ENCODE data around the gene FOS.
A peak's percentile ranks its signal among the peaks of the same experiment; 100 is the strongest.
"Not testable (repeated sequence)": the region's sequence is repeated elsewhere in the genome, so short reads cannot be mapped to it uniquely, and the experiment has no call there.

Gene FOS

DNA sequence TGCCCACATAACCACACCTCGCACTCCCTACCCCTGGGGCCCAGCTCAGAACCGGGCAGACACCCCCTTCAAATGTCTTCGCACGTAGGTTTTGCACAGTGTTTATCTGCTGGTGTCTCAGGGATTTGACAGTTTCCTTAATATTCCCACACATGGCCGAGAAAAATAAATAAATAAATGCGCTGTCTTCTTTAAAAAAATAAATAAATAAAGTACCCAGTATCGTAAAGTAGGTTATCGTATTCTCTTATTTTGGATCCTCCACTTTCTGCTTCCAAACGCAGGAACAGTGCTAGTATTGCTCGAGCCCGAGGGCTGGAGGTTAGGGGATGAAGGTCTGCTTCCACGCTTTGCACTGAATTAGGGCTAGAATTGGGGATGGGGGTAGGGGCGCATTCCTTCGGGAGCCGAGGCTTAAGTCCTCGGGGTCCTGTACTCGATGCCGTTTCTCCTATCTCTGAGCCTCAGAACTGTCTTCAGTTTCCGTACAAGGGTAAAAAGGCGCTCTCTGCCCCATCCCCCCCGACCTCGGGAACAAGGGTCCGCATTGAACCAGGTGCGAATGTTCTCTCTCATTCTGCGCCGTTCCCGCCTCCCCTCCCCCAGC is 710 bp upstream of the FOS start:
- no peak for DNase-seq

DNA sequence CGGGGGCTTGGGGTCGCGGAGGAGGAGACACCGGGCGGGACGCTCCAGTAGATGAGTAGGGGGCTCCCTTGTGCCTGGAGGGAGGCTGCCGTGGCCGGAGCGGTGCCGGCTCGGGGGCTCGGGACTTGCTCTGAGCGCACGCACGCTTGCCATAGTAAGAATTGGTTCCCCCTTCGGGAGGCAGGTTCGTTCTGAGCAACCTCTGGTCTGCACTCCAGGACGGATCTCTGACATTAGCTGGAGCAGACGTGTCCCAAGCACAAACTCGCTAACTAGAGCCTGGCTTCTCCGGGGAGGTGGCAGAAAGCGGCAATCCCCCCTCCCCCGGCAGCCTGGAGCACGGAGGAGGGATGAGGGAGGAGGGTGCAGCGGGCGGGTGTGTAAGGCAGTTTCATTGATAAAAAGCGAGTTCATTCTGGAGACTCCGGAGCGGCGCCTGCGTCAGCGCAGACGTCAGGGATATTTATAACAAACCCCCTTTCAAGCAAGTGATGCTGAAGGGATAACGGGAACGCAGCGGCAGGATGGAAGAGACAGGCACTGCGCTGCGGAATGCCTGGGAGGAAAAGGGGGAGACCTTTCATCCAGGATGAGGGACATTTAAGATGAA is 630 bp downstream of the FOS start:
- DNase-seq, result peak; percentile 26 to 53

DNA sequence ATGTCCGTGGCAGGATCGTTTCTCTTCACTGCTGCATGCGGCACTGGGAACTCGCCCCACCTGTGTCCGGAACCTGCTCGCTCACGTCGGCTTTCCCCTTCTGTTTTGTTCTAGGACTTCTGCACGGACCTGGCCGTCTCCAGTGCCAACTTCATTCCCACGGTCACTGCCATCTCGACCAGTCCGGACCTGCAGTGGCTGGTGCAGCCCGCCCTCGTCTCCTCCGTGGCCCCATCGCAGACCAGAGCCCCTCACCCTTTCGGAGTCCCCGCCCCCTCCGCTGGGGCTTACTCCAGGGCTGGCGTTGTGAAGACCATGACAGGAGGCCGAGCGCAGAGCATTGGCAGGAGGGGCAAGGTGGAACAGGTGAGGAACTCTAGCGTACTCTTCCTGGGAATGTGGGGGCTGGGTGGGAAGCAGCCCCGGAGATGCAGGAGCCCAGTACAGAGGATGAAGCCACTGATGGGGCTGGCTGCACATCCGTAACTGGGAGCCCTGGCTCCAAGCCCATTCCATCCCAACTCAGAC is 1.2 kb downstream of the FOS start:
- no peak for DNase-seq

DNA sequence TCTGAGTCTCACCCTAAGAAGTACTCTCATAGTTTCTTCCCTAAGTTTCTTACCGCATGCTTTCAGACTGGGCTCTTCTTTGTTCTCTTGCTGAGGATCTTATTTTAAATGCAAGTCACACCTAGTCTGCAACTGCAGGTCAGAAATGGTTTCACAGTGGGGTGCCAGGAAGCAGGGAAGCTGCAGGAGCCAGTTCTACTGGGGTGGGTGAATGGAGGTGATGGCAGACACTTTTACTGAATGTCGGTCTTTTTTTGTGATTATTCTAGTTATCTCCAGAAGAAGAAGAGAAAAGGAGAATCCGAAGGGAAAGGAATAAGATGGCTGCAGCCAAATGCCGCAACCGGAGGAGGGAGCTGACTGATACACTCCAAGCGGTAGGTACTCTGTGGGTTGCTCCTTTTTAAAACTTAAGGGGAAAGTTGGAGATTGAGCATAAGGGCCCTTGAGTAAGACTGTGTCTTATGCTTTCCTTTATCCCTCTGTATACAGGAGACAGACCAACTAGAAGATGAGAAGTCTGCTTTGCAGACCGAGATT is 1.7 kb downstream of the FOS start:
- DNase-seq, result no peak

DNA sequence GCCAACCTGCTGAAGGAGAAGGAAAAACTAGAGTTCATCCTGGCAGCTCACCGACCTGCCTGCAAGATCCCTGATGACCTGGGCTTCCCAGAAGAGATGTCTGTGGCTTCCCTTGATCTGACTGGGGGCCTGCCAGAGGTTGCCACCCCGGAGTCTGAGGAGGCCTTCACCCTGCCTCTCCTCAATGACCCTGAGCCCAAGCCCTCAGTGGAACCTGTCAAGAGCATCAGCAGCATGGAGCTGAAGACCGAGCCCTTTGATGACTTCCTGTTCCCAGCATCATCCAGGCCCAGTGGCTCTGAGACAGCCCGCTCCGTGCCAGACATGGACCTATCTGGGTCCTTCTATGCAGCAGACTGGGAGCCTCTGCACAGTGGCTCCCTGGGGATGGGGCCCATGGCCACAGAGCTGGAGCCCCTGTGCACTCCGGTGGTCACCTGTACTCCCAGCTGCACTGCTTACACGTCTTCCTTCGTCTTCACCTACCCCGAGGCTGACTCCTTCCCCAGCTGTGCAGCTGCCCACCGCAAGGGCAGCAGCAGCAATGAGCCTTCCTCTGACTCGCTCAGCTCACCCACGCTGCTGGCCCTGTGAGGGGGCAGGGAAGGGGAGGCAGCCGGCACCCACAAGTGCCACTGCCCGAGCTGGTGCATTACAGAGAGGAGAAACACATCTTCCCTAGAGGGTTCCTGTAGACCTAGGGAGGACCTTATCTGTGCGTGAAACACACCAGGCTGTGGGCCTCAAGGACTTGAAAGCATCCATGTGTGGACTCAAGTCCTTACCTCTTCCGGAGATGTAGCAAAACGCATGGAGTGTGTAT is 2.4 kb downstream of the FOS start:
- no peak for DNase-seq

DNA sequence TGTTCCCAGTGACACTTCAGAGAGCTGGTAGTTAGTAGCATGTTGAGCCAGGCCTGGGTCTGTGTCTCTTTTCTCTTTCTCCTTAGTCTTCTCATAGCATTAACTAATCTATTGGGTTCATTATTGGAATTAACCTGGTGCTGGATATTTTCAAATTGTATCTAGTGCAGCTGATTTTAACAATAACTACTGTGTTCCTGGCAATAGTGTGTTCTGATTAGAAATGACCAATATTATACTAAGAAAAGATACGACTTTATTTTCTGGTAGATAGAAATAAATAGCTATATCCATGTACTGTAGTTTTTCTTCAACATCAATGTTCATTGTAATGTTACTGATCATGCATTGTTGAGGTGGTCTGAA is 3.0 kb downstream of the FOS start:
- DNase-seq, result no peak

DNA sequence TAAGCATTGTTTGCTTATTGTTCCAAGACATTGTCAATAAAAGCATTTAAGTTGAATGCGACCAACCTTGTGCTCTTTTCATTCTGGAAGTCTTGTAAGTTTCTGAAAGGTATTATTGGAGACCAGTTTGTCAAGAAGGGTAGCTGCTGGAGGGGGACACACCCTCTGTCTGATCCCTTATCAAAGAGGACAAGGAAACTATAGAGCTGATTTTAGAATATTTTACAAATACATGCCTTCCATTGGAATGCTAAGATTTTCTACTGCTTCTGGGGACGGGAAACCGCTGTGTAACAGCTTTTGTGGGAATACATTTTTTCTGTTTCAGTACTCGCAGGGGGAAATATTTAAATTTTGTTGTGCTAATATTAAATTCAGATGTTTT is 3.5 kb downstream of the FOS start:
- no peak for DNase-seq

DNA sequence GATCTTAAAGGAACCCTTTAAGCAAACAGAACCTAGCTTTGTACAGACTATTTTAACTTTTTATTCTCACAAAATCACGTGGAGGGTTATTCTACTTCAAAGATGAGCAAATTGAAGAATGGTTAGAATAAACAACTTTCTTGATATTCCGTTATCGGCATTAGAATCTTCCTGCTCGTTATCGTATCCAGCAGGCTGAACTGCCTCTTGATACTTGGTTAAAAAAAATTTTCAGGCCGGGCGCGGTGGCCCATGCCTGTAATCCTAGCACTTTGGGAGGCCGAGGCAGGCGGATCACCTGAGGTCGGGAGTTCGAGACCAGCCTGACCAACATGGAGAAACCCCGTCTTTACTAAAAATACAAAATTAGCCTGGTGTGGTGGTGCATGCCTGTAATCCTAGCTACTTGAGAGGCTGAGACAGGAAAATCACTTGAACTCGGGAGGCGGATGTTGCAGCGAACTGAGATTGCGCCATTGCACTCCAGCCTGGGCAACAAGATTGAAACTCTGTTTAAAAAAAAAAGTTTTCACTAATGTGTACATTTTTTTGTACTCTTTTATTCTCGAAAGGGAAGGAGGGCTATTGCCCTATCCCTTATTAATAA is 4.0 kb downstream of the FOS start:
- not testable (repeated sequence) for DNase-seq

DNA sequence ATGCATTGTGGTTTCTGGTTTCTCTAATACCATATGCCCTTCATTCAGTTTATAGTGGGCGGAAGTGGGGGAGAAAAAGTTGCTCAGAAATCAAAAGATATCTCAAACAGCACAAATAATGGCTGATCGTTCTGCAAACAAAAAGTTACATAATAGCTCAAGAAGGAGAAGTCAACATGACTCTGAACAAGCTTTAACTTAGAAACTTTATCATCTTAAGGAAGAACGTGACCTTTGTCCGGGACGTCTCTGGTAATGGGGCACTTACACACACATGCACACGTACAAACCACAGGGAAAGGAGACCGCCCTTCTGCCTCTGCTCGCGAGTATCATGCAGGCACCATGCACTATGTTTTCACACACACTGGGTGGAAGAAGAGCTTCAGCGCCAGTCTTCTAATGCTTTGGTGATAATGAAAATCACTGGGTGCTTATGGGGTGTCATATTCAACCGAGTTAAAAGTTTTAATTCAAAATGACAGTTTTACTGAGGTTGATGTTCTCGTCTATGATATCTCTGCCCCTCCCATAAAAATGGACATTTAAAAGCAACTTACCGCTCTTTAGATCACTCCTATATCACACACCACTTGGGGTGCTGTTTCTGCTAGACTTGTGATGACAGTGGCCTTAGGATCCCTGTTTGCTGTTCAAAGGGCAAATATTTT is 4.7 kb downstream of the FOS start:
- DNase-seq, result no peak

DNA sequence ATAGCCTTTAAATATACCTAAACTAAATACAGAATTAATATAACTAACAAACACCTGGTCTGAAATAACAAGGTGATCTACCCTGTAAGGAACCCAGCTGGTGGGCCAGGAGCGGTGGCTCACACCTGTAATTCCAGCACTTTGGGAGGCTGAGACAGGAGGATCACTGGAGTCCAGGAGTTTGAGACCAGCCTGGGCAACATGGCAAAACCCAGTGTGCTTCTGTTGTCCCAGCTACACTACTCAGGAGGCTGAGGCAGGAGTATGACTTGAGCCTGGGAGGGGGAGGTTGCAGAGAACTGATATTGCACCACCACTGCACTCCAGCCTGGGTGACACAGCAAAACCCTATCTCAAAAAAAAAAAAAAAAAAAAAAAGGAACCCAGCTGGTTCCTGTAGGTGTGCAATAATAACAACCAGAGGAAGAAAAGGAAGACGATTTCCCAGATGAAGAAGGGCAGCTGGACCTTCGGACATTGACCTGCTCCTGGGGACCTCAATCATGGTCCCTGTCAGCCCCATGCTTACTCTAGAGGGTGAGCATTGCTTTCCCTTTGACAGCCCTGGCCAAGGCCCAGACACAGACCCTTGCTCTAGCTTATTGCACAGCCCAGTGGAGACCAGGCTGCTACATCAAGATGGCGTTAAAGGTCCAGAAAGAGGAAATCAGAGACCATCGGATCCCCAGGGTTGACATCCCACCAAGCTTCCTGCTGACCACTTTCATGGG is 5.4 kb downstream of the FOS start:
- no peak for DNase-seq

DNA sequence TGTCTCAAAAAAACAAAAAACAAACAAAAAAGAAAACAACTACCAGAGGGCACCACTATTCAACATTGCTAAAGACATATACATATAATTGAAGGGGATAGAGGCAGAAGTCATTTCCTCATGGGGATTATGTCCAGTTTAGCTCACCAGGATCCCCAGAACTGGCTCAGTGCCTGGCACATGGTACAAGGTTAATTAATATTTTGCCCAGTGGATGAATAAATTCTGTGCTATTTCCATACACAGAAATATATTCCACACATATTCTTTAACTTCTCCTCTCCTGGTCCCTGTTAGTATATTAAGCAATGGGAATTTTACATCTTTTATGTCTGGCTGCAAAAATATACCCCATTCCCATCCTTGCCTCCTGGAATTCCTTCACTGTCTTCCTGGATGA is 6.7 kb downstream of the FOS start:
- DNase-seq, result no peak

DNA sequence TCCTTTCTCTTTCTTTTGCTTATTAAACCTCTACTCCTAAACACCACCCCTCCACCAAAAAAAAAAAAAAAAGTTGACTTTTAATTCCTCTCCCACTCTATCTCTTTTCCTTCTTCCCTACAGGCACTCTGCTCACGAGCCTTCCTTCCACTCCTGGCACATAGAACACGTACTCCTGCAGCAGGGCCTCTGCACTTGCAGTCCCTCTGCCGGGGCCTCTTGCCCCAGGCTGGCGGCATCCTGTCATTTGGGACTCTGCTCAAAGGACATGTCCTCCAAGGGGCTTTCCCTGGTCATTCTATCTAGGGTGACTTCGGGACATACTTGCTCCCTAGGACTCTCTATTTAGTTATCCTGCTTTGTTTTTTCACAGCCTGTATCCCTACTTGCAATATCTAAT is 7.7 kb downstream of the FOS start:
- no peak for DNase-seq

DNA sequence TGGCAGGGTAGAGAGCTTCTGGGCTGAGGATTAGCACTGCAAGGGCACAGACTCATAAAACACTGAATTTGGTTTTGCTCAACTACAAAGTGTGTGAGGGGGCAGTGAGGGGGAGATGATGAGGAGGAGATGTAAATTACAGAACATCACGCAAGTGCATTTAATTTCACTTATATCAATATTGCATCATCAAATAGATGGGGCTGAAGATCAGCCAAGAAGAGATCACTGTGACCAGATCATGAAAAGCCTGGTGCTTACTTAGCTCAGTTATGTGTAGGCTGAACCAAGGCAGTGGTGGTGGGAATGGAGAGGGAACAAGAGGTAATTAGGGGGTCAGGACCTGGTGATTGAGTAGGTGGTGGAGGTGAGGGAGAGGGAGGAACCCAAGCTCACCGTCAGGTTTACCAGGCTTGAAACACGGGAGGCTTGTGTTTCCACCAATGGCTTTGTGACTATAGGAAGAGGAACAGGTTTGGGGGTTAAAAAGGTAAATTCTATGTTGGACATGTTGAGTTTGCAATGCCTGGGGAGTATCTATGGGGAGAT is 11.3 kb downstream of the FOS start:
- no peak for DNase-seq

DNA sequence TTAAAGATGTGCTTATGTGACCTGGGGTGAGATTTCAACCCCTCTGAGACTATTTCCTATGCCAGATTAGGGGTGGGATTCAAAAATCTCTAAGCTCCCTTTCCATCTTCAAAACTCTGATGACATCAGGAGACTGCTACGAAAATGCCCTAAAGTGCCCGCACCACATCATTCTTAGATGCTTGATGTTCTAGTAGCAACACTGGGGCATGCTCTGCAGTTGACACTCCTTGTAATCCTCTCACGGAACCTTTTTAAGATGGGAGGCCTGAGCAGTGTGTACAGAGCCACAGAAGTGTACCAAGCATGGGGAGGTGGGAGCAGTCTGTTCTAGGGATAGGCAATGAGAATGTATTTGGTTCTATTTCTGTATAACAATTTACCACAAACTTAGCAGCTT is 12.2 kb downstream of the FOS start:
- DNase-seq, result no peak

DNA sequence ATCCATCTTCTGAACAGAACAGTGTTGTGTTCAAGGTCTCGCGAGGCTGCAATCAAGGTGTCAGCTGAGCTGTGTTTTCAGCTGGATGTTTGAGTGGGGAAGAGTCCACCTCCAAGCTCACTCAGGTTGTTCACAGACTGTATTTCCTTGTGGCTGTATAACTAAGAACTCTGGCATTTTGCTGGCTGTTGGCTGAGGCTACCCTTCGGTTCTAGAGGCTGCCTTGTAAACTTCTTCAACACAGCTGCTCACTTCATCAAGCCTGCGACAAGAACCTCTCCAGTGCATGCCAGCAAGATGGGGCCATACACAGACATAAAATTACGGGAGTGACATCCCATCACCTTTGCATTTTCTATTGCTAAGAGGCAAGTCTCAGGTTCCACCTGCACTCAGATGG is 12.7 kb downstream of the FOS start:
- no peak for DNase-seq

DNA sequence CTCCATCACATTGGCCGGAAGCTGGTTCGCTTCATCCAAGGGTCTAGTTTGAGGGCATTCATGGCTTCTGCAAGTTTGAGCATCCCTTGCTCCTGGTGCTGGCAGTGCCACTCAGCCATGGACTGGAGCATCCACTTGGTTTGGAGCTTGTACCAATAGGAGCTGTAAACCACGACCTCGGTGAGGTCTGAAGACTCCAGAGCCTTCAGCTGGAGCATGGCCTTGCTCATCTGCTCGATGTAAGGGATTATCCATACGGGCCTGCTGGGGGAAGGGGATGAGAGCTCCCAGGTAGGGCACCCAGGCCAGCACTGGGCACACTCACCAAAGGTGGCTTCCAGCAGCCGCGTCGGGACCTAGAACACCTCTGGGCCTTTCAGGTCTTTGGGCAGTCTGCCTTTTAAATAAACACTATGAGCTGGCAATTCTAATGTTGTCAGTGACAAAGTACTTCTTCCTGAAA is 13.5 kb downstream of the FOS start:
- DNase-seq, result no peak

DNA sequence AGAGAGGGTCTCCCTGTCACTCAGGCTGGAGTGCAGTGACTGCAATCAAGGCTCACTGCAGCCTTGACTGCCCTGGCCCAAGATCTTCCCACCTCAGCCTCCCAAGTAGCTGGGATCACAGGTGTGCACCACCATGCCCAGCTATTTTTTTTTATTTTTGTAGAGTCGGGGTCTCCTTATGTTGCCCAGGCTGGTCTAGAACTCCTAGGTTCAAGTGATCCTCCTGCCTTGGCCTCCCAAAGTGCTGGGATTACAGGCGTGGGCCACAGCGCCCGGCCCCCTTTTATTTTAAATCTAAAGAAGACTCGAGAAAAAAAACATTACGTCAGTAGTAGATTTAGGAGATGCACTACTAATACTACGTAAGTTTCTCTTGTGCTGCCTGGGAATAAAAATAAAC is 14.3 kb downstream of the FOS start:
- no peak for DNase-seq

DNA sequence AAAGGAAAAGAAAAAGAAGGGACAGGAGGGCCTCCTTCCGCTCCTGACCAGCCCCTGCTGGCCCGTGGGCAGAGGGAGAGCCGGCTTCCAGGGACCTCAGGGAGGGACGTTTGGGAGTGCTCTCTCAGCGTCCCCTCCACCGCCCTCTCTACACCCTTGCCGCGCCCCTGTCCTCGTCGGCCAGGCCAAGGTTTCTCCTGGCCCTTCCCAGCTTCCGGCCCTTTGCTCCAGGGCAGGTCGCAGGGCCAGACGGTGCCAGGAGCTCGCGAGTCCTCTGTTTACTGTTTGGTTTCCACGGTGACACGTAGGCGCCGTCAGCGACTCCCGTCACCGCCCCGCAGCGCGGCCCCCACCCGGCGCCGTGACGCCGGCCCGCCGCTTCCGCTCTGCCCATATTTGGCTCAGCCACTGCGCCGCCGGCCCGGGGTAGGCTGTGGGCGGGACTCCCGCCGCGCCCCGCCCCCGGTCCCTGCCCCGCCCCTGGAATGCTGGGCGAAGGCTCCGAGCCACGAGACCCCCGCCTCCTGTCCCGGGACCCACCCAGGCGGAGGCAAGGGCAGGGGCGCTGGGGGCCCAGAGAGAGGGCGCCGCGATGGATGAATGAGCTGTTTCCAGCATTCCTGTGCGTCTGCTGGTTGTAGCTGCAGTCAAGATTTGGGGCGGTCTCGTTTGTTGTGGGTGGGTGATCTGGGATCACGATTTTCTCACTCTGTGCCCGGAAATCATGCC is 15.5 kb downstream of the FOS start:
- peak; percentile 87 to 93 for DNase-seq

DNA sequence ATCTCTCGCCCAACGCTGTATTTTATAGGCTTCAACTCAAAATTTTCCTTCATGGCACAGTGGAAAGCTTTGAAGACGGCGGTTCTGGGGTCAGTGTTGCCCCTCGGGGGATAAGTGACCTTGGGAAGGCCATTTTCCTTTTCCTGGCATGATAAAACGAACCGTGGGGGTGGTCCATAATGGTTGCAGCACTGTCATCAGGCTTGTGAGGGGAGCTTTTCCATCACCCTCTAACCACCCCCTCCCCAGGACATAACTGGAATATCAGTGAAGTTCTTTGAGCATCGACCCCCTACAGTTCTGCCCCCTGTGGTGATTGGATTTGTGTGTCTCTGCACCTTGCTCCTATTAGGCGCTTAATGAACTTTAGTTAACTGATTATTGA is 16.0 kb downstream of the FOS start:
- DNase-seq, result no peak

DNA sequence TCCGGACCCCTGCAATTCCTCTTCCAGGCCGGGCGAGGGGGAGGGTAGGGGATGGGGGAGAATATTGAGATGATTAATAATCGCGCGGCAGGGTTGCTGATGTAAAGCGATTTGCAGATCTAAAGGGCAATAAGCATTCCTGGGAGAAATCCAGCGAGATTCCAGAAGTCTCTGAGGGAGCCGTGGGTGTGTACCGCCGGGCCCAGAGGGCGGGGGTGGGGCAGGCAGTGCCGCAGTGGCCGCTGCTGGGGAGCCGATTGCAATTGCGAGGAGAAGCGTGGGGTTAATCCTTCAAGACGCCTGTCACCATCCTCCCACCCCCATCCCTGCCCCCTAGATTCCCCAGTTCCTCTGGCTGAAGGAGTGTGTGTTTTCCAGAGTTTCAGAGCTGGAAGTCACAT is 16.4 kb downstream of the FOS start:
- DNase-seq, result no peak
